MM.1S (cell line): ENCODE results near the gene STAT6.

ENCODE experiments used
- CTCF ChIP-seq: fragments of 300-600 bp; sonication (generic); IDR thresholded peaks from 2 replicates; pipeline ENCODE4 v1.5.1; 2016; ENCODE audit warnings: antibody characterized with exemption, low read length, mixed read lengths
- EZH2phosphoT487 ChIP-seq: fragments of 300-600 bp; sonication (generic); IDR thresholded peaks from 2 replicates; pipeline ENCODE4 v1.6.1; 2018; ENCODE audit warnings: antibody characterized with exemption, low read length

GRCh38 chr12:57119294-57120085 is 8.3 kb upstream of the STAT6 start:
- TF ChIP-seq CTCF: no peak
- no peak for TF ChIP-seq EZH2phosphoT487
